ENCODE measurements around the gene DOCK3. TPM values are rescaled to one million over a fixed set of nuclear protein-coding genes. Genes with fewer than 3 reads are reported as not detected.

Gene DOCK3
- total and polyA plus RNA-seq, 10 of the 15 experiments (the other 5 are each of a cell fraction or from before 2014, with no cell fraction given), result 0.02 to 0.52 (median 0.04) TPM; not detected in 5

GRCh38 chr3:50708620-50709019, 33.9 kb downstream of the DOCK3 start:
- ChIA-PET CTCF (interaction anchor here (0.6 to 0.8 kb wide), 2 partner anchors 92 to 206 kb away, joined by 3 read pairs; no protein-coding TSS in a partner anchor), RAD21 (ENCODE audit: unreplicated experiment) (no interaction called here), SMC1A (ENCODE audit: uncharacterized antibody, unreplicated experiment) (no interaction called here), POLR2A (no interaction called here)
- DNase-seq (ENCODE audit: low read depth, low spot score) (no peak), ATAC-seq (no peak), FAIRE-seq (no peak)
- Histone ChIP-seq H3K9ac (ENCODE audit: control insufficient read depth, insufficient read depth, low read length) (no peak overlapping the region), H3K27me3 (replicated peaks in 1 of 2; ENCODE audit: control insufficient read depth in 2 of 2, insufficient read depth in 2 of 2, low read length in 1 of 2) (no peaks in the 10 kb centered on the region), H2AFZ (ENCODE audit: control insufficient read depth, low read depth, low read length) (no peak overlapping the region), H3K4me2 (ENCODE audit: control insufficient read depth, insufficient read depth) (no peak overlapping the region), H3K27ac (ENCODE audit: control insufficient read depth, insufficient read depth) (no peak overlapping the region), H4K20me1 (ENCODE audit: control insufficient read depth, insufficient read depth) (no peaks in the 10 kb centered on the region), H3K79me2 (ENCODE audit: control insufficient read depth, insufficient read depth, low read length) (no peaks in the 10 kb centered on the region), H3K9me3 (replicated peaks; ENCODE audit: control insufficient read depth, insufficient read depth, low read length) (no peaks in the 10 kb centered on the region; the same call in 2 of the 3 replicates), H3K4me3 (no peak overlapping the region), H3K4me1 (ENCODE audit: control insufficient read depth, insufficient read depth, low read length) (no peaks in the 10 kb centered on the region), H3K36me3 (ENCODE audit: control insufficient read depth in 2 of 2, insufficient read depth in 2 of 2, low read length in 1 of 2) (no peaks in the 10 kb centered on the region)
- intact Hi-C loops (cut with micrococcal nuclease; ENCODE audit: unreplicated experiment), result no loop called here
- in situ Hi-C loops (cut with MboI), result no loop called here
- WGBS (ENCODE audit: insufficient coverage, insufficient replicate concordance, low lambda C conversion rate, missing lambda C conversion rate), result 1% methylated on average over 4 of the region's 4 CpGs
- BruUV-seq (replicated peaks), result no TSS peak
- no peak for TF ChIP-seq RAD21 (IDR thresholded peaks at IDR 0.05; ENCODE audit: insufficient read depth, low read depth, low read length)
- TF ChIP-seq SMAD5 (IDR thresholded peaks at IDR 0.05; ENCODE audit: low read depth), result no peak
- no peak for TF ChIP-seq SKIL (IDR thresholded peaks at IDR 0.05; ENCODE audit: low read depth, poor library complexity, severe bottlenecking)
- no peak for TF ChIP-seq SREBF2 (IDR thresholded peaks at IDR 0.05; ENCODE audit: low read length)
- TF ChIP-seq NR2C2 (IDR thresholded peaks at IDR 0.05; ENCODE audit: borderline replicate concordance, control insufficient read depth, insufficient read length, low read depth), result no peak
- no peak for TF ChIP-seq NR2C1 (IDR thresholded peaks at IDR 0.05)
- no peak for TF ChIP-seq GATAD2B (conservative IDR thresholded peaks at IDR 0.05; ENCODE audit: low read depth)
- TF ChIP-seq ZNF24 (IDR thresholded peaks at IDR 0.05), result no peak
- no peak for TF ChIP-seq ZBTB33 (IDR thresholded peaks at IDR 0.05)
- no peak for TF ChIP-seq SMC3 (IDR thresholded peaks at IDR 0.05; ENCODE audit: borderline replicate concordance, low read length)
- no peak for TF ChIP-seq SMAD1 (IDR thresholded peaks at IDR 0.05; ENCODE audit: low read depth, partially characterized antibody)
- no peak for TF ChIP-seq PAX8 (IDR thresholded peaks at IDR 0.05)
- TF ChIP-seq POLR2A (IDR thresholded peaks at IDR 0.05; ENCODE audit: low read depth, low read length), result no peak
- no peak for TF ChIP-seq GABPA (IDR thresholded peaks at IDR 0.05; ENCODE audit: low read depth)
- no peak for TF ChIP-seq POU2F2 (IDR thresholded peaks at IDR 0.05; ENCODE audit: borderline replicate concordance, low read depth, low read length)
- no peak for TF ChIP-seq MTA3 (IDR thresholded peaks at IDR 0.05; ENCODE audit: borderline replicate concordance, low read length)
- no peak for TF ChIP-seq CUX1 (IDR thresholded peaks at IDR 0.05; ENCODE audit: insufficient replicate concordance, low read depth, low read length)
- TF ChIP-seq HDAC6 (IDR thresholded peaks at IDR 0.05; ENCODE audit: unreplicated experiment), result no peak
